NCI-H2196 treated with DMSO at 0.1 percent for 48 hours (cell line): ENCODE results near the gene SLC5A10.

ENCODE experiments used
- DNase-seq: peaks from one replicate; lab custom pipeline; 2025; ENCODE audit not compliant: unreplicated experiment; lab: John Stamatoyannopoulos, UW

Gene SLC5A10

DNA sequence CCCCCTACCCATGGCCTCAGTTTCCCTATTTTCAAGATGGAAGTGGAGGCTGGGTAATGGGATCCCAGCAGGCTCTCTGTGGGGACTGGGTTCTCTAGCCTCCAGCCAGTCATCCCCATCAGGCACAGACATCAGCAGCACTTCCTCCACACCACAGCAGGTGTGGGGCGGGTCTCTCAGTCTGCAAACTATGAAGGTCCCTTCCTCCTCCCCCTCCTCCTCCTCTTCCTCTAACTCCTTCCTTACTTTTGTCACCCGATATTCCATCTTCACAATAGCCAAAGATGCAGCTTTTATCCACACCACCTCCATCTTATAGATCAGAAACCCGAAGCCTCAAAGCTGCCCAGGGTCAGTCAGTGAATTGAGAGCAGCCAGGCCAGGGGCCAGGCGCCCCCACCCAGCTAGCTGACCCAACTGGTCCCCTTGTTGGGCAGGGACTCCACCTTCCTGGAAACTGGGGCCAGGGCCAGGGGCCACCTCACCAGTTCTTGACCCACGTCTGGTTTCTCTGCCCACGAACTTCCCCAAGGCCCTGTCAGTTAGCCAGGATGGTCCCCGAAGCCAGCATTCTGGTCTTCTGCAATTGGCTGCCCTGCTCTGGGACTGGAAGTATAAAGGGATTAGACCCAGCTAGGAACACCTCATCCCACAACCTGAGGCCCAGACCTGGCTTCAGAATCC is 50.1 kb downstream of the SLC5A10 start:
- DNase-seq = no peak

DNA sequence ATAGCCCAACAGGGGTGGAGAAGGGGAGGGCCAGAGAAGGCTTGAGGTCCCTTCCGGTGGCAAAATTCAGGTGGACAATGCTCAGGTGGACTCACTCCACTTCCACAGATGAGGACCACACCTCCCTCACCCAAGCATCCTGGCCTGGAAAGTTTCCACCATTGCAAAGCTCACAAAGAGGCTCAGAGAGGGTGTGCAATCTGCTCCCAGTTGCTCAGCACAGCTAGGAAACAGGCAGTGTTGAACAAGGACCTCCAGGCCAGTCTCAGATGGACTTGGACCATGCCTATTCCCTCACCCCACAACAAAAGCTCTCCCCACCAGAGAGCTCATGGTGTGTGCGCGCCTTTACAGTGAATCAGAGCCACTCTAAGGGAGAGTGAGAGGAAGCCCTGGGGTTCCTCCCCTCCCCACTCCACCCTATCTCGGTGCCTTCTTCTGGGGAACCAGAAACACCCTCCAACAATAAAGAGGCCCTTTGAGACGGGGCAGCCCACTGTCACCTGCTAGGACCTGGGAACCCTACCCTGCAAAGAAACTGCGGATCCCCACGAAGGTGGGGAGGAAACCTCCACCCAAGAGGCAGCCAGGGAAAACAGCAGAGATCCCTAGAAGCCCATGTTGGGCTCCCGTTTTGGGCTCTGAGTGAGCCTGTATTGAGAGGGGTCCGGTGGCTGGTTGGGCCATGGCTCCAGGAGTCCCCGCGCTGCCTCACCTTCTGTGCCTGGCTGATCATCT is 51.0 kb downstream of the SLC5A10 start:
- no peak for DNase-seq

DNA sequence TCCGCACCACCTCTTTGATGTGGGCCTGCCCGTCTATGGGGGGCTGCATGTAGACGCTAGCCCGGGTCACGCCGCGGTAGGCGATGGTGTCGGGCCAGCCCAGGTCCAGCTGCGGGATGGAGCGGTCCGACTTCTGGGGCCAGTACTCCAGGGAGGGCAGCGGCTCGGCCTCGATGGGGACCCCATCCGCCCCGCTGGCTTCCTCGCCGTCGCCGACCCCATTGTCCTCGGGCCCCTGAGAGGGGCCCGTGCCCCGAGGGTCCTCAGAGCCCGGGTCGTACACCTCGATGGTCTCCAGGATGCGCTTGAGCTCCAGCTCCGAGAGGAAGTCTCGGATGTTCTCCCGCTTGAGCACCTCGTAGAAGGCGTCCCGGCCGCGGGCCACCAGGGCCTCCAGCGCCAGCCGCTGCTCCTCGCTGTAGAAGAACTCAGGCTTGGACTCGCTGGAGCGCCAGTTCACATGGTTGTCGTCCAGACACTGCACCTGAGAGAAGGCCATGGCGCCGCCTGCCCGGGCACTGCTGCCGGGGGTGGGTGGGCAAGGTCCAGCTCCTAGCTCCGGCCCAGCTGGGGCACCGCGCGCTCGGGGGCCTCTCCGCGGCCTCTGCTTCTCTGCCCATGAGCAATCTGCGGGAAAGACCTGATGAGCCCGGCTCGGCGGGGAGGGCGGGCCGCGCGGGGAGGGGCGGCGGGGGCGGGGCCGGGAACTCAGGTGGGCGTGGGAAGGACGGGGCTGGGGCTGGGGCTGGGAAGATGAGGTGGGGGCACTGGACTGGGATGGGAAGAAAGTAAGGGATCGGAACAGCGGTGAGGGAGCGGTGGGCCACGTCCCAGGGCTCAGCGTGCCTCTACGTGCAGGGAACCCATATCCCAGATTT is 51.8 kb downstream of the SLC5A10 start:
- DNase-seq = no peak

DNA sequence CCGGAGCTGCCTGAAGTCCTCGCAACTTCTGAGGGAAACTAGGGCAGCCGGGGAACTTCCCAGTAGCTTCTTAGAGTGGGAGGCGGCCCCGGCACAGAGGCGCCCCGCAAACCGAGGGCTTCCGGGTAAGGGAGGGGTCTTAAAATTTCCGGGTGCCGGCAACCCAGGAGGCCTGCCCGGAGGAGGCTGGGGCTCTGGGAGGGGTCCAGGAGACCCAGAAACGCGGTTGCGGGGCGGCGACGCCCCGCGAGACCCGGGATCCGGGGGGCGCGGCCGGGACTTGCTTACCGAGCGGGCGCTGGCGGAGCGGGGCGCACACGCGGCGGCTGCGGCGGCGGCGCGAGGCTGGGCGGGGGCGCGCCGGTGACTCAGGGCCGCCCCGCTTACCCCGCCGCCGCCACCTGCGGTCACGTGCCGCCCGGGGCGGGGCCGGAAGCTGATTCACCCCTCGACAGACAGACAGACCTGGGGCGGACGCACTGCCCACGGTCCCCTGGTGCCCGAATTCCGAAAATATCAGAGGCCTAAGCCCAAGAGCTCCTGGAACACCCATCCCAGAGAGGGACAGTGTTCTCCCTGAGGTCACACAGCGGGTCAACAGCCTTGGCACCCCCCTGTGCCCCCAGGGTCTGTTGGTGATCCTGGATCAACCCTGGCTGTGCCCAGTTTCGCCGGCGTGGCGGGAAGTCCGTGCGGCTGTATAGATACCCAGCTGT is 52.6 kb downstream of the SLC5A10 start, which contains the start of gene FAM83G:
FAM83G (minus strand) TSS at position 344 of the 716 bp plus-strand sequence. CDS start 723 bp downstream, outside the sequence.
- peak; percentile 15 for DNase-seq

DNA sequence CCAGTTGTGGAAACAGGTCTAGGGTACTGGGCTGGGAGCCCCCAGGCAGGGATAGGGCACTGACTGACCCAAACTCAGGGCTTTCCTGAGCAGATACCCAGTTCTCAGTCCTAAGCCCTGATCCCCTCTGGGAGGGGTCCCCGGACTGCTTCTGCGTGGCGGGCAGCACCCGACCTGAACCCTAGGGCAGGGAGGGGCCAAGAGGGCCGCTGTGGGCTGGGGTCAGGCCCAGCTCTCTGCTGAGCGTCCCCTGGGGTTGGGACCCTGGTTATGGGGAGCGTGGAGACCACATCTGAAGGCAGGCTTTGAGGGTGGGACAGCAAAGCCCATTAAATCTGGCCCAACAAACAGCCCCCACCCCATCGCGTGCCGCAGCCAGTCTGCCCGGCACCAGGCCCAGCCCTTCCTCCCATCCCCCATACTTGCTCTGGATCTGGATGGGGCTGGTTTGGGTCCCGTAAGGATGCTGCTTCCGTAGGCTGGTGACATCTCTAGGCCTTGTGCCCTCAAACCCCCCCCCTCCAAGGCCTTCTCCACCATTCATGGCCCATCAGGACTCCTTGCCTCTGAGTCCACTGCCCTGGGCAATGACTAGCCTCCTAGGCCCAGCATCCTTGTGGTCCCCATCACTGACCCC is 53.3 kb downstream of the SLC5A10 start:
- no peak for DNase-seq

DNA sequence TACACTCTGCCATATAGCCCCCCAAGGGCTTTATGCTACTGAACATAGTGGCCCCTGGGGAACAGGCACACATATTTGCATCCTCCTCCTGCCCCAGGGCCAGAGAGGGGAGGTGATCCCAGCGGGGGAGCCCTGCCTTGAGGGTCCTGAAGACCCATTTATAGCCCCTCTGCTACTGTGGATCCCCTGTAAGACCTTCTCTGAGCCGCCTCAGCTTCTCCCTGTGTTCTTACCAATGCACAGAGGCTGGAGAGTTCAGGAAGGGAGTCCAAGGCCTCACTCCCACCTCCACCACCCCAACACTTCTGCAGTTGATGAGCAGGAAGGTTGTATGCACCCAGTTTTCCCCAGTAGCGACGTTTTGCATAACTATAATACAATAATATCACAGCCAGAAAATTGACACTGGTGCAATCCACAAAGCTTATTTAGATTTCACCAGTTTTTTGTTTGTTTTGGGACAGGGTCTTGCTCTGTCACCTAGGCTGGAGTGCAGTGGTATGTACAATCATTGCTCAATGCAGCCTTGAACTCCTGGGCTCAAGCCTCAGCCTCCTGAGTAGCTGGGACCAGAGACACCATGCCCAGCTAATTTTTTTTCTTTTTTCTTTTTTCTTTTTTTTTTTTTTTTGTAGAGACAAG is 53.9 kb downstream of the SLC5A10 start:
- DNase-seq = no peak

DNA sequence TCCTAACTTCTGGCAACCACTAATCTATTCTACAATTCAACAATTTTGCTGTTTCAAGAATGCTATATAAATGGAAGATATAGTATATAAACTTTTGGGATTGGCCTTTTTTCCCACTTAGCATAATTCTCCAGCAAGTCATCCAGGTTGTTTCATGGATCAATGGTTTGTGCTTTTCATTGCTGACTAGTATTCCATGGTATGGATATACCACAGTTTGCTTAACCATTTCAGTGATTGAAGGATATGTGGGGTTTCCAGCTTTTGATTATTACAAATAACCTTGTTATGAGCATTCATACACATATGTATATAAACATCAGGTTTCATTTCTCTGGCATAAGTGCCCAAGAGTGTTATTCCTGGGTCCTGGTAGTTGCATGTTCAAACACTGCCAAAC is 54.7 kb downstream of the SLC5A10 start:
- no peak for DNase-seq

DNA sequence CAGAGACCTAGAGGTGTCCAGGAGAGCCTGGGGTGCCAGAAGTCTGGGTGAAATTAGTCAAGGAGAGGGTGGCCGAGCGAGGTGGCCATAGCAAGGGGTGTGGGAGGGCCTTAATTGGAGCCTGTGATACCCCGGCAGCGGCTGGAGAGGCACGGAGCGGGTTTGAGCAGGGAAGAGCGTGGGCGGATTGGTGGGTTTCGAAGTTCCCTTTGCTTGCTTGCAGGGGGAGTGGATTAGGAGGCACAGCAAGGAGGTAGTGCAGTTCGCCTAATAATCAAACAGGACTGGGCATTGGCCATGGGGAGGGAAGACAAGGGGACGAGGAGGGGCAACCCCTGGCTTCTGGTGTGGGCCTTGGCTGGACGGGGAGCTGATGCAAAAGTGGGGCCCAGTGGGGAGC is 58.0 kb downstream of the SLC5A10 start:
- no peak for DNase-seq

DNA sequence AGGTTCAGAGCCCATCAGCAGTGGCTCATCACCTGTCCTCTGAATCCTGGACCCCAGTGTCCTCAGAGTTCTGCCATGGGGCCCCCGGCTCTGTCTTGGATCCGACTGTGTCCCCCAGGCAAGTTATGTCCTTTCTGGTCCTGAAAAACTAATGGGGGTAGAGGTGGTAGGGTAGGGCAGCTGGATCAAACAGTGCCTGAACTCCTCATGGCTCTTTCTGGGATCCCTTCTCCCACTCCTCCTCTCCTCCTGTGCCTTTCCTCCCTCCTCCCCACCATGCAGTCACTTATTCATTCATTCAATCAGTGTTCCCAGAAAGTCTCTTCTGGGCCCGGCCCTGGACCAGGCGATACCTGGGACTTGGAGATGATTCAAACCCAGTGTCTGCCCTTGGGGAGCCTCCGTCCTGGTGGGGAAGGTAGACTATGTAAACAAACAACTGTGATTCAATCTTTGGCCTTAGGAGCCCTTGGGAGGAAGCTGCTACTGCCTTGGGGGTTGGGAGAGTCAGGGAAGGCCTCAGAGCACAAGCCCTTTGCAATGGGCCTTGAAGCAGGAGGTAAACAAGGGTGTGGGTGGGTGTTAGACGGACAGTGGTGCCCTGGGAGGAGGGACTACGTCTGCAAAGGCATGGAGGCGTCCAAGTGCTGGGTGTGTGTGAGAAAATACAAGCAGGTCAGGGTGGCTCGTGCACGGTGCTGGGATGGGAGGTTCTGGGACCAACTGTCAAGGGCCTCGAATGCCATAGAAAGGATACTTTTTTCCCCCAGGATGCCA is 59.0 kb downstream of the SLC5A10 start:
- no peak for DNase-seq

DNA sequence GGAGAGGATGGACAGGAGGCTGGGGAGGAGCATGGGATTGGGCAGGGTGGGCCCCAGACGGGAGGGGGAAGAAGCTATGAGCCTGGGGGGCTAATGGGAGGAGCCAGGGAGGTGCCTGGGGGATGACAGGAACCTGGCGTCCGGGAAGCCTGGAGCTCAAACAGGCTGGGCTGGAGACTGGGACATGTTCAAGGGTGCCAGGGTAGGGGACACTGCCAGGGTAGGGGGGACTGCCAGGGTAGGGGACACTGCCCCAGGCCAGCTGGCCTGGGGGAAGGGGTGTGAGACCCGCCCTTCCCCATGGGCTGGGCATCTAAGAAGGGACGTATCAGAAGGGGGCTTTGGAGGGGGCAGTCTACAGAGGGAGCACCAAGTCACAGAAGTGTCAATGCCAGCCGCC is 59.6 kb downstream of the SLC5A10 start:
- DNase-seq = no peak

DNA sequence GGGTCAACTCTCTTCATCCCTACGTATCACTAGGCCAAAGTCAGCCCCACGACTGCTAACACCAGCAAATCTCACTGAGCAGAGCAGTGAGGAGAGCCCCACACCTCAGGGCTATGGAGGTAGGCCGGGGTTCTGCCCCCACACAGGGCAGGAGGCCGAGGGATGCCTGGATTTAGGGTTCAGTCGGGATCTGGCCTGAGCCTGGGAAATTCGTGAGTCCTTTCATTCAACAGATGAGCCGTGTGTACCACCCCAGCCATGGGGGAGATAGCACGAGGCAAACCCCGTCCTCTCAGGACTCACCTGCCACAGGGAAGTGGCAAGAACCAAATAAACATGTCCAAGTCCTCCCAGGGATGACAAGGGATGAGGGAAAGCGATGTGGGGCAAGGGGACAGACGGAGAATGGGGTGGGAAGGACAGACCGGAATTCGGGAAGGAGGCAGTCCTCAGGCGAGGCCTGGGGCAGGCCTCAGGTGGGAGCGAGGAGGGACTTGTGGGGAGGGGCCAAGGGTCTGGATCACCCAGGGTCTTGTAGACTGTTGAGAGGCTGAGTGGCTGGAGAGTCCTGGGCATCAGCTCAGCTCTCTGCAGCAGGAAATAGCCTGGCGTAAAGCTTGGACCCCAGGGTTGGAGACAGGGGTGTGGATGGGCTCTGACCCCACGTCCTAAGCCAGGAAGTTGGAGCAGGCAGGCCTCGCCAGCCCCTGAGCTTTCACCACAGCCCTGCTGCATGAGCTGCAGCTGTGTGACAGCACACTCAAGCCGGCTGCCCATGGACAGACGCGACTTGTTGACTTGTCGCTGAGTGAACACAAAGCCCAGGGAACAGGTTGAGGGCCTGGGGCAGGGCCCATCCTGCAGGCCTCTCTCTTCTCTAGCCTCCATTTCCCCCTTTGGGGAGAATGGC is 60.5 kb downstream of the SLC5A10 start:
- no peak for DNase-seq

DNA sequence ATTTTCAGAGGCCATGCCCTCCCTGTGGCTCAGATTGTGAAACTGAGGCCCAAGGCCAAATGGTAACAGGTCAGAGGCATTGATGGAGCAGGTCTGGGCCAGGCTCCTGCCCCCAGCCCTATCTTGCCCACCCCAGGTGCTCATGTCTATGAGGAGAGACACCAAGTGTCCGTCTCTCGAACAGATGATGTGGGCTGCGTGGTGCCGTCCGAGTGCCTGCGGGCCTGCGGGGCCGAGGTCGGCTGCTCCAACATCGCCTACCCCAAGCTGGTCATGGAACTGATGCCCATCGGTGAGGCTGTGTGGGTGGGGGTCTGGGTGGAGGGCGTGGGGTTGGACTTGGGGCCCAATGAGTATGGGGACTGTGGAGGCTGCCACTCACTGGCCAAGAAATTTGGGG is 61.3 kb downstream of the SLC5A10 start:
- no peak for DNase-seq

DNA sequence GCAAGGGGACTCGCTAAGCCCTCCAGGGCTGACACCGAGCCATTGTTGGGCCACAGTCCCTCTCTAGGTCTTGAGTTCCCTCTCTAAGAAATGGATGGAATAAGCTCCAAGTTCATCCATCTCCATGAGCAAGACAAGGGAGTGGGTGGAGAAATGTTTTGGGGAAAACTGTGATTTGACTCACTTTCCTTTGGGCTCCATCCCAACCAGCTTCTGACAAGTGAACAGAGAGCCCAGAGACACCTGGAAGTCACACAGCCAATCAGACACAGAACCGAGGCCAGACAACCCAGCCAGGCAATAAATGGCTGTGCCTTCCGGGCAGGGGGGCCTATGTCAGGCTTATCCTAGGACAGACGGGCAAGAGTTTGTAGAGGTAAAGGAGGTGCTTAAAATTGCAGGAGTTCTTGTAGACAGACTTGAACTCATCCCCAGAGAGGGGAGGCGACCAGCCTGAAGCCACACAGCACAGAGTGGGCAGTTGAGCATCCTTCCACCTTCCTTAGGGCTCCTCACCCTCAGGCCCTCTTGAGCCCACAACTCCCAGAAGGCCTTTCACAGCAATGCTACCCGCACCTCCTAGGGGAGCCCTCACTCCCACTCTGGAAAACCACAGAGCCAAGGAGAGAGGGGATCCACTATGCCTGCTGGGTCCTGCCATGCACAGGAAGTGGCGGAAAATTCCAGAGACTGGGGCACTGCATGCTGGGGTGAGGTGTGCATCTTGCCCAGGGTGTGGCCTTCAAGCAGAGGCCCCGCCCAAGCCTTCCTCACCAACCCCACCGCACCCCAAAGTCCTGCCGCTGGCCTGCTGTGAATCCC is 62.1 kb downstream of the SLC5A10 start:
- DNase-seq = no peak

DNA sequence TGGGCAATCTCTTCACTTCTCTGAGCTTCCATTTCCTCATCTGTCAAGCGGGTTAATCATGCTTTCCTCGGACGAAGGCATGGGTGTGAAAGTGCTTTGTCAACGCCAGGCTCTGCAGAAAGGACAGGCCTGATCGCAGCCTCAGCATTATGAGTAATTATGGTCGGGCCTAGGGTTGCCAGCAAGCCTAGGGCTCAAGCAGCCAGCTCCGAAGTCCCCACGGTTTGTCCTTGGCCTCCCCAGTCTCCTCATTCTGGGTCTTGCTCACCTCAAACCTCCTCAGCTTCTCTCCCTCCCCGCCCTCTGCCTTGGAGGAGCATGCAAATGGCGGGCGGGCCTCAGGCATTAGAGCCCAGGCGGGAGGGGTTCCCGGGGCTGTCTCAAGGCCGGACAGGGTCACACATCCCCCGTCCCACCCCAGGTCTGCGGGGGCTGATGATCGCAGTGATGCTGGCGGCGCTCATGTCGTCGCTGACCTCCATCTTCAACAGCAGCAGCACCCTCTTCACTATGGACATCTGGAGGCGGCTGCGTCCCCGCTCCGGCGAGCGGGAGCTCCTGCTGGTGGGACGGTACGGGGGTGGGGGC is 62.8 kb downstream of the SLC5A10 start:
- DNase-seq = no peak

DNA sequence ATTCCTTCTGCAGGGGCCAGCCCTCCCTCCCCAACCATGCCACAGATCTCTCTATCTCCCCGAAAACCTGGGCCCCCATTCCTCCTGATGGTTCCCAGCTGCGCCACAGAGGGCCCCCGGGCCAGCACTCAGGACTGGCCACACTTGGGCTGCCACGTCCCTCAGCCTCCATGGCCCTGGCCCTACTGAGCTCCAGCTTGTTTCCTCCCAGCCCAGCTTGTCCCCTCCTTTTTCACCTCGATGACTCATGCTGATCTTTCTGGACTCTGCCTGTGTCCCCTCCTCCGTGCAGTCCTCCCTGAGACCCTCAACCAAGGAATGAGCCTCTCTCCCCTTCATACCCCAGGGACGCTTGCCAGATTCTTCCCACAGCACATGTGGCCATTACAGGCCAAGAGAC is 63.5 kb downstream of the SLC5A10 start:
- DNase-seq = no peak

DNA sequence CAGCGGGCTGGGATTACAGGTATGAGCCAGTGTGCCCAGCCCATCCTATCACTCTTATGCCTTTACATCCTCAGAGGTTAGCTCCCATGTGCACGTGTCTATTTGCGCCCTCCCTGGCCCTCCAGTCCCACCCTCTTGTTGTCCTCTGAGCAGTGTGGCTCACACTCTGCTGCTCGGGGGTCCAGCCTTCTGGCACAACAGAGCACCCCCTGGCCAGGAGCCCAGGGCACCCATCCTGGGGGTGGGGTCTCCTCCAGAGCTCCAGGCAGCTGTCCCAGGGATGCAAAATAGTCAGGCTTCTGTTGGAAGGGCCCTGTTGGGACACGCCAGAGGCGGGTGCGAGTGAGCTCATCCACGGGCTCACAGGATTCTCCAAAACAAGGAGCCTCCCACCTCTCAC is 64.3 kb downstream of the SLC5A10 start:
- no peak for DNase-seq

DNA sequence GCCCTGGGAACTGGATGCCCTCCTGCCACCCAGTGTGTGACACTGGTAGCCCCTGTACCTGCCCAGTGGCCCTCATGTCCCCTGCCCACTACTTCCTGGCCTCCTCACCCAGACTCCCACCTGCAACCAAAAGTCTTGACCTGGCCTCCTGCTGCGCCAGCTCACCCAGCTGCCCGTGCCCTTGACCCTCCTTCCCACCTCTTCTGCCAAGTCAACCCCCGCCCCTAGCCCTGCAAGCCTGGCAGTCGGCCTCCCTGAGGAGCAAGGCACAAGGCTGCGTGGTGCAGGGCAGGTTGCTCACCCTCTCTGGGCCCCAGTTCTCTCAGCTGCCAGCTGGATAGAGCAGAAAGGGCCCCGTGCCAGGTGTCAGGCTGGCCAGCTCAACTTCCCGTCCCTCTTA is 64.9 kb downstream of the SLC5A10 start:
- no peak for DNase-seq
